Stimulated activated CD4-positive, alpha-beta T cell treated with anti-CD3 and anti-CD28 coated beads, Interleukin-2, amount 100 ng/mL, for 48 hours (primary cell): Measurements from ENCODE around the gene ADGRG3.
"Not testable (repeated sequence)": the region's sequence is repeated elsewhere in the genome, so short reads cannot be mapped to it uniquely, and the experiment has no call there.

Source experiments
- DNase-seq, 2 donors: peaks; one replicate each; pipeline ENCODE4 v3.0.0-alpha.2; 2020

ADGRG3 gene

DNA sequence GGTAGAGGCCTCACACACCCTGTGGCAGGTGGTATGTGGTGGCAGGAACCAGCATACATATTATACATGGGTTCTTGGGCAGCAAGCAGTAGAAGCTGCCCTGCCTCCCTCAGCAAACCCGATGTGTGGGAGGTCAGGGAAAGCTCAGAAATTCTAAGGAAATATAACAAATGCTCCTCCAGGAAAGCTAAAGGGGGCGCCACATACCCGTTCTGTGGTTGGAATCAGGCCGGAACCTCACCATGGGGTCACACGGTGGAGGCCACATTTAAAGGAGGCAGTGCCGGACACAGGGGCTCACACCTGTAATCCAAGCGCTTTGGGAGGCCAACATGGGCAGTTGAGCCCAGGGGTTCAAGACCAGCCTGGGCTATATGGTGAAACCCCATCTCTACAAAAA, 55.1 kb downstream of the ADGRG3 start:
- DNase-seq, result no peak

DNA sequence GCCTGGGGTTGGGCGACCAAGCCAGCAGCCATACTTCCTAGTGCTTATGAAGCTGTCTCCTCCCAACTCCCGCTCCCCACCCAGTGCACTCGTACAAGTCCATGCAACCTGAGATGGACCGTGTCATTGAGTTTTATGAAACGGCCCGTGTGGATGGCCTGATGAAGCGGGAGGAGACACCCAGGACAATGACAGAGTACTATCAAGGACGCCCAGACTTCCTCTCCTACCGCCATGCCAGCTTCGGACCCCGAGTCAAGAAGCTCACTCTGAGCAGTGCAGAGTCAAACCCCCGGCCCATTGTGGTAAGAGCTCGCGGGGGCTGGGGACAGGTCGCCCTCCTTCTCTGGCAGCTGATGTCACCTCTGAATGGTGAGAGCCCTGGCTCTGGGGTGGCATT, 56.4 kb downstream of the ADGRG3 start:
- no peak for DNase-seq

DNA sequence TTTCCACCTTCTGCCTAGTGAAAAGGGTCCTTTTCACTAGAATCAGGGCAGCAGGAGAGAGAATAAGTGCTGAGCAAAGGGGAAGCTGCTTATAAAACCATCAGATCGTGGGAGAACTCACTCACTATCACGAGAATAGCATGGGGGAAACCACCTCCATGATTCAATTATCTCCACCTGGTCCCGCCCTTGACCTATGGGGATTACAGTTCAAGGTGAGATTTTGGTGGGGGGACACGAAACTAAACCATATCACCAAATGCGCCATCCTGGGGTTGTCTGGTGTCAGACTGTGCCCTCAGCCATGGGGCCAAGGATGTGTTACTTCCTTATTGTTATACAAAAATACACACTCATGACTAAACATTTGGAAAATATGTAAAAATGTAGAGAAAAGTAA, 57.0 kb downstream of the ADGRG3 start:
- no peak for DNase-seq

DNA sequence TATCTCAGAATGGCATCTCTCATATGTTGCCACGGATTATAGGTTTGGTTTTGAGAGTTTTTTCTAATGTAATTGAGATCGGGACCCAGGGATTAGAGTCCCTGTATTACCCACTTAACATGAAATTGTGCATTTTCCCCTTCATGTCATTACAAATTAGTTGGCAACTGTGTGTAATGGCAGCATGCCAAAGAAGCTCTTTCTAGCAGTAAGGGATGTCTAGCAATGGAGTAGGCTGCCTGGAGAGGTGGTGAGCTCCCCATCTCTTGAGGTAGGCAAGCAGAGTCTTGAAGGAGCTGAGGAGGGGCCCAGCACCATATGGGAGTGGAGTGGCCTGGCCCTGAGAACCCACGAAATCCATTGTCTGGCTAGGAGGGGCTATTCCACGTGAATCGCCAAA, 57.4 kb downstream of the ADGRG3 start:
- DNase-seq, result no peak

DNA sequence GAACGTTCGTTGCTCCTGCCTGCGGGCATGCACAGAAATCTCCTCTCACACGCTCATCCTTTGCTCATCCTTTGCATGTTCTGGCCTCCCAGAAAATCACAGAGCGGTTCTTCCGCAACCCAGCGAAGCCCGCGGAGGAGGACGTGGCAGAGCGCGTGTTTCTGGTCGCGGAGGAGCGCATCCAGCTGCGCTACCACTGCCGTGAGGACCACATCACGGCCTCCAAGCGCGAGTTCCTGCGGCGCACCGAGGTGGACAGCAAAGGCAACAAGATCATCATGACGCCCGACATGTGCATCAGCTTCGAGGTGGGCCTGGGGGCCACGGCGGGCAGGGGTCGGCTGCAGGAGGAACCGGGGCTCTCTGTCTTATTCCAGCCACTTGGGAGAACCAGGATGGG, 57.9 kb downstream of the ADGRG3 start:
- no peak for DNase-seq

DNA sequence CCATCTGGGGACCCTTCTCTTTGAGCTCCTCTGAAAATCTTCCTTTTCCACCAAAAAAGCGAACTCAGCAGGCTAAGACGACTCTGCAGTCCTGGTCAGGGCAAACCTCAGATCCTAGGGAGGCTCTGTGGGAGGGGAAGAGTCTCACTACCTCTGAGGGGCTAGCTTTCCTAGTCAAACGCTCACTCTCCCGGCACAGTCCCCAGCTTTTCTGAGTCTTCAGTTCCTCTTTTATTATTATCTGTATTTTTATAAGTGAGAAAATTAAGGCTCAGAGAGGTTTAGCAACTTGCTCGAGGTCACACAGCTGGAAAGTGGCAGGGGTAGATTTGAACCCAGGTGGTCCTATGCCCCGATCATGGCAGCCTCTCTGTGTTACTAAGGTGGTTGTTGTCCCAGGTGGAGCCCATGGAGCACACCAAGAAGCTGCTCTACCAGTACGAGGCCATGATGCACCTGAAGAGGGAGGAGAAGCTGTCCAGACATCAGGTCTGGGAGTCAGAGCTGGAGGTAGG, 58.4 kb downstream of the ADGRG3 start:
- DNase-seq, result no peak

DNA sequence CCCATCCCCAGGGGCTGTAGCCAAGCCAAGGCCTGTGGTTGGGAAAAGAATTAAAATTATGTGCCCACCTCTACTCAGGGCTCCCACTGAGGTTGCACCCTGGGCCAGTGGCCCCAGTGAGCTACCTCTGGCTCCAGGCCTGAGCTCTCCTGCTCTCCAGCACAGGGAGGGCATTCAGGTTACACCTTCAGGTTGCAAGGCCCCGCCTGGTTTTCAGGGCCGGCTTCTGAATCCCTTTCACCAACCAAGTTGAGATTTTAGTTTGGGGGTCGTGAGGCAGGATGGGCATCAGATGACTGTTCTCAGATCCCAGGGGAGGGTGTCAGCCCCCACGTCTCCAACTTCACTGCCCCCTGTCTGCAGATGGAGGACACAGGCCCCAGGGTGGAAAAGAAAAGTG, 59.5 kb downstream of the ADGRG3 start:
- no peak for DNase-seq

DNA sequence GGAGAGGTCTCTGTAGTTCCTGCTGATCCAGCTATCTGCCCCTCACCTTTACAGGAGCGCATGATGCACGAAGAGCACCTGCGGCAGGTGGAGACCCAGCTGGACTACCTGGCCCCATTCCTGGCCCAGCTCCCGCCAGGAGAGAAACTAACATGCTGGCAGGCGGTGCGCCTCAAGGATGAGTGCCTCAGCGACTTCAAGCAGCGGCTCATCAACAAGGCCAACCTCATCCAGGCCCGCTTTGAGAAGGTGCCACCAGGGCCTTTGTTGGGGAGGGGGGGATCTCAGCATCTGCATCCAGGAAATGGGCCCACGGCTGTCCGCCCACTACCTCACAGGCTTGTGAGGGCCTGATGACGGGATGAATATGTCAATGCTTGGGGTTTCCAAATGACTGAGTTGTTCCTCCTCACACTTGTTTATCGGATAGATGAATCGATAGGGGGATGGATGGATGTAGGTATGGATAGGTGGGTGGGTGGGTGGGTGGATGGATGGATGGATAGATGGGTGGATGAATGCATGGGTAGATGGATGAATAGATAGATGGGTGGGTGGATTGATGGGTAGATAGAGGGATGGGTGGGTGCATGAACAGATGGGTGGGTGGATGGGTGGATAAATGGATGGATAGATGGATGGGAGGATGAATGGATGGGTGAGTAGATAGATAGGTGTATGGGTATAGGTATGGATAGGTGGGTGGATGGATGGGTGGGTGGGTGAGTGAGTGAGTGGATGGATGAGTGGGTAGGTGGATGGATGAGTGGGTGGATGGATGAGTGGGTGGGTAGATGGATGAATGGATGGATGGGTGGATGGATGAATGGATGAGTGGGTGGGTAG, 60.5 kb downstream of the ADGRG3 start:
- no peak for DNase-seq

DNA sequence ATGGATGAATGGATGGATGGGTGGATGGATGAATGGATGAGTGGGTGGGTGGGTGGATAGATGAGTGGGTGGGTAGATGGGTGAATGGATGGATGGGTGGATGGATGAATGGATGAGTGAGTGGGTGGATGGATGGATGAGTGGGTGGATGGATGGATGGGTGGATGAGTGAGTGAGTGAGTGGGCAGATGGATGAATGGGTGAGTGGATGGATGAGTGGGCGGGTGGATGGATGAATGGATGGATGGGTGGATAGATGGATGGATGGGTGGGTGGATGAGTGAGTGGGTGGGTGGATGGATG, 61.0 kb downstream of the ADGRG3 start:
- DNase-seq, result no peak

DNA sequence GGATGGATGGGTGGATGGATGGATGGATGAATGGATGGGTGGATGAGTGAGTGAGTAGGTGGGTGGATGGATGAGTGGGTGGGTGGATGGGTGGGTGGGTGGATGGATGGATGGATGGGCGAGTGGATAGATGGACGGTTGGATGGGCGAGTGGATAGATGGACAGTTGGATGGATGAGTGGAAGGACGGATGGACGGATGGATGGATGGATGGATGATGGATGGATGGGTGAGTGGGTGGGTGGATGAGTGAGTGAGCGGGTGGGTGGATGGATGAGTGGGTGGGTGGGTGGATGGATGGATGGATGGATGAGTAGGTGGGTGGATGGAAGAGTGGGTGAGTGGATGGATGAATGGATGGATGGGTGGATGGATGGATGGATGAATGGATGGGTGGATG, 61.7 kb downstream of the ADGRG3 start:
- DNase-seq, result not testable (repeated sequence)

DNA sequence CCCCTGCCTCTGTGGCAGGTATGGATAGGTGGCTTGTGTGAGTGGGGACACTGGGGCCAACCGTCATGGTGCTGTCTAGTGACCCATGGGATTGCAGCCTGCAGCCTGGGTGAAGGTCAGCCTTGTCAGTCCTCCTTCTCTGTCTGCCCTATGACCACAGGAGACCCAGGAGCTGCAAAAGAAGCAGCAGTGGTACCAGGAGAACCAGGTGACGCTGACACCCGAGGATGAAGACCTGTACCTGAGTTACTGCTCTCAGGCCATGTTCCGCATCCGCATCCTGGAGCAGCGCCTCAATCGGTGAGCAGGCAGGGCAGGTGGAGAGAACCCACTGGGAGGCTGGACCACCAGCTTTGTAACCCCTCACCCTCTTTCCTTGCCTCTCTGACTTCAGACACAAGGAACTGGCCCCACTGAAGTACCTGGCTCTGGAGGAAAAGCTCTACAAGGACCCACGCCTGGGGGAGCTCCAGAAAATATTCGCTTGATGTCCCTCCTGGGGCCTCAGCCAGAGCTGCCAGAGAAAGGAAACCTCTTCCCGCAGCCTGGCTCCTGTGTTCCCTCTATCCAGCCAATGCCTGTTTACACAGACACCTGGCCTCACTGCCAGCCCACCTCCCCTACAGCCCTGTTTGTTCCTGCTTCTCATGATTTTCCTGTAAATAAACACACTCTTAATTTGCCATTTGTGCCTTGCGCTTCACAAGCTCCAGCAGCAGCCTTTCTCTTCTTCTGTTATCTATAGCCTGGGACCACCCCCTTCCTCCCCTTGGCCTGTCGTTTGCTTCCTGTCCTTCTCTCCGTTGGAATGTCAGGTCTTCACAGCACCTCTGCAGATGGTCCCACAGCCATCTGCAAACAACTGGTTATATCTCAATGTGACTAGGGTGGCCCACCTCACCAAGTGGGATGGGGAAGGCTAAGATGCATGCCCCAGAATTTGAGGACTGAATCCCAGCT, 62.9 kb downstream of the ADGRG3 start:
- no peak for DNase-seq

DNA sequence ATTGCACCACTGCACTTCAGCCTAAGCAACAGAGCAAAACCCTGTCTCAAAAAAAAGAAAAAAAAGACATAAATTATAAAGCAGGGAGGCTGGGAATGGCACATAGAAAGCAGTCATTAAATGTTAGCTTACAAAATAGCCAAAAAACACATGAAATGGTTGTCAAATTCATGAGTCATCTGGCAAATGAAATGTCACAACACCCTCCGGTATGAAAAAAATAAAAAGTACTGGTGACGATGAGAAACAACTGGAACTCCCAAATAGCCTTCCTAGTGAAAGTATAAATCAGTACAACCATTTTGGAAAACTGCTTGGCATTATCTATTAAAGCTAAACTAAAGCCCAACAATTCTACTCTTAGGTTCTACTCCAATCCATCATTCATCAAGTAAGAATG, 63.9 kb downstream of the ADGRG3 start:
- no peak for DNase-seq

DNA sequence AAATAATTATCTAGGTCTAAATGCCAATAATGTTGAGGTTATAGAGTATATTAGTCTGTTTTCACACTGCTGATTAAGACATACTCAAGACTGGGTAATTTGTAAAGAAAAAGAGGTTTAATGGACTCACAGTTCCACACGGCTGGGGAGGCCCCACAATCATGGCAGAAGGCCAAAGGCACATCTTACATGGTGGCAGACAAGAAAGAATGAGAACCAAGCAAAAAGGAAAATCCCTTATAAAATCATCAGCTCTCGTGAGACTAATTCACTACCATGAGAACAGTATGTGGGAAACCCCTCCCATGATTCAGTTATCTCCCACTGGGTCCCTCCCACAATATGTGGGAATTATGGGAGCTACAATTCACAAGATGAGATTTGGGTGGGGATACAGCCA, 64.6 kb downstream of the ADGRG3 start:
- no peak for DNase-seq

DNA sequence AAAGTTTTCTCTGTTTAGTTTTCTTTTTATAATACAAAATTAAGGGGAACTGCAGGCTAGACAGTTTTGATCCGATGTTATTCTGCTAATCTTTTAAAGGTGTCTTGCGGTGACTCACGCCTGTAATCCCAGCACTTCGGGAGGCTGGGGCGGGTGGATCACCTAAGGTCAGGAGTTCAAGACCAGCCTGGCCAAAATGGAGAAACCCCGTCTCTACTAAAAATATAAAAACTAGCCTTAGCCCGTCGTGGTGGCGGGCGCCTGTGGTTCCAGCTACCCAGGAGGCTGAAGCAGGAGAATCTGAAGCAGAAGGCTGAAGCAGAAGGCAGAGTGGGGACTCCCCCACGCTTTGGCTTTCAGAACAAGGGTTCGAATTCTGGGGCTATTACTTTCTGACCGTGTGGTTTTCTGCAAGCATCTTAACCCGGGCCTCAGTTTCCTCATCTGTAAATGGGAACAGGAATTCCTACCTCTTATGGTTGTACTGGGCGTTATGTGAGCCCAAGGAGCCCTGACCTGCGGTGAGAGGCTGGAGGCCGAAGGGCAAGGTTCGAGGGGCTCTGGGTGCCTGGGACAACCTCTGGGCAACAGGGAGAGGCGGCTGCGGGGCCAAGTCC, 66.3 kb downstream of the ADGRG3 start:
- no peak for DNase-seq

DNA sequence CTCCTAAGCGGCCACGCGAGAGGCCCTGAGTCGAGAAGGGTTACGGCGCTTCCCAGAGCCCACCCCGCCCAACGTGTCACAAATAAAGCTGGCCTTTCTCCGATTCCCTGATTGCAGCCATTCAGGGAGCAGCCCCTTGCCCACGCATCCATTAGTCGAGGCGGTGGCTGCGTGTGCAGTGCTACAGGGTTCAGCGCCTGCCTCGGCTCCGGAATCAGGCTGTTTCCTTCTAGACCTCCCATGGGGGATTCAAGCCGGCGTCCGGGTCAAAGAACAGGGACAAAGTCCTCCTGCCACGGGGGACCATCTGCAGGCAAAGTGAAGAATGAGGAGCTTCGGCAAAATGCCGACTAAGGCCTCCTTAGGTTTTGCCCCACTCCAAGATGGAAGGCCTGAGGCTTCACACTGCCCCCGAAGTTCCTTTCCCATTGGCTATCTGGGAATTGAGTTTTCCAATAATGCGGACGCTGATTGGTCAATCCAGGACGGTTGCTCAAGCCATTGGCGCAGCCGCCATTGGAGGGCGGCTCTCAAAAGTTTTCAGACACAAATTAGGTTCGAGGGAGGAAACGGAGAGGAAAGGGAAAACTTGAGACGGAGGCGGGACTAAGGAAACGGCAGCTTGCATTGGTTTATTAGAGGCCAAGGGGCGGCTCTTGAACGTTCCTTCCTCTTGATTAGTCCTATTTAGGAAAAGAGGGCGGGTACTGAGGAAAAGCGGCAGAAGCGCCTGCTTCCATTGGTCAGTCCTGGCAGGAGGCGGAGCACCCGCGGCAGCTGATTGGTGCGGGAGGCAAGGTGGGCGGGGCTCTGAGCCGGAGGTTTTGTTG, 67.0 kb downstream of the ADGRG3 start:
- peak; percentile 93 to 95 for DNase-seq

DNA sequence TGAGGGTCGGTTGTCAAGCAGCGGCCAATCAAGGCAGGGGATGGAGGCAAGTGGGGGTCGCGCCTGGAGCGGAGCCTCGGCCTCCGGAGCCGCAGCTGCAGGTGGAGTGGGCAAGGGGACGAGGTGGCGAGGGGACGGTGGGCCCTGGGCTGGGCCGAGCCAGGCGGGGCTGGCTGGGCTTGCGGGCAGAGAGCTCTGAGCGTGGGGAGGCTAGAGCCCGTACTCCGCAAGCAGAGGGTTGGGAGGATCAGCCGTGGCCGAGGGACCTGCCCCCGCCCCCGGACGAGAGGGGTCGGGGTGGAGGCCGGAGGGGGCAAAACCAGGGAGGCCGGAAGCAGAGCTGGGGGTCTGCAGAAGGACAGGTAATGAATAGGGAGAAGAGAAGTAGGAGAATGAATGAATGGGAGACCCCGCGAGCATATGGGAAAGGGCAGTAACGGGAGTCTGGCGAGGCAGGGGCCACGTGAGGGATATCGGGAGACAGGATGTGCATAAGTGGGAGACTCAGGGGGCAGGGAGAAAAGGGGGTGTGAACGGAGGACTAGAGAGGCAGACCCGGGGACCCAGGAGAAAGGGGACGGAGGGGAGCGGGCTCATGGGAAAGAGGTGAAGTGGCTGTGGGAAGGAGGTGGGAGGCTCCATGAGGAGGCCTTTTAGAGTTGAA, 67.8 kb downstream of the ADGRG3 start, which contains the start of gene KATNB1:
TSS of gene KATNB1 (plus strand) at position 16 of the 664 bp plus-strand sequence. CDS start 1,474 bp downstream, outside the sequence.
- no peak for DNase-seq

DNA sequence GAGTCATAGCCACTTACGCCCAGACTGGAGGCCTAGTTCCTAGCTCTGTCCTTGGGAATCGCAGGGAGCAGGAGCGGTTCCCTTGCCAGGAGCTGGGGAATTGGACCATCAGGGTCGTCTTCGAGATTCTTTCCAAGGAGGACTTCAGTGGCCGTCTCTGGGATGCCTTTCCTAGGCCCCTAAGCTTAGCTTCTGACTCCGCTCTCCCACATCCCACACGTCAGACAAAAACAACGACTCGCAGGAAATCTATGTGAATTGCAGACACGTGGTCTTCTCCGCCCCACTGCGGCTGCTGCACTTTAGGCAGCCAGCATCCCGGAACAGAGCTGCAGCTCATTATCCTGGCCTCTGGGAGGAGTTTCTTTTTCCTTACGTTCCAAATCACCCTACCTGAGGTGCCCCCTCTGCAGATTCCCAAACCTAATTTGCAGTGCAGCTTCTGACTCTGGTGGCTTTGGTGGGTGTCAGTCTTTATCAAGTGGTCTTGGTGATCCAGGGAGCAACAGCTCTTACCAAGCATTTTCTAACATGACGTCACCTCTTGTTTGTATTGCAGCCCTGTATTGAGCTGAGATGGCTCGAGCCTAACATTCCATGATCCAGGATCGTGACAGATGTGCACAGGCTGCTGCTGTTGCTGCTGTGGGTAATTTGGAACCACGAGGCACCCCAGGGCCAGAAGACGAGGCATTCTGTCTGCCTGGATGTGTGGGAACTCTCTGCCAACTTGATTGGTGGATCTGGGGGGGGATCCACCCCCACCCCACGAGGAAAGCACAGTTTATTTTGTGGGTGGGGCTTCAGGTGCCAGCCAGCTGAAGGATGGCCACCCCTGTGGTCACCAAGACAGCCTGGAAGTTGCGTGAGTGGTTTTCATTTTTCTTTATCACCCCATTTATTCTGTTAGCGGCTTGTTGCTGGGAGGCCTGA, 68.6 kb downstream of the ADGRG3 start:
- peak in 1 of 2 donors; percentile 27 for DNase-seq

DNA sequence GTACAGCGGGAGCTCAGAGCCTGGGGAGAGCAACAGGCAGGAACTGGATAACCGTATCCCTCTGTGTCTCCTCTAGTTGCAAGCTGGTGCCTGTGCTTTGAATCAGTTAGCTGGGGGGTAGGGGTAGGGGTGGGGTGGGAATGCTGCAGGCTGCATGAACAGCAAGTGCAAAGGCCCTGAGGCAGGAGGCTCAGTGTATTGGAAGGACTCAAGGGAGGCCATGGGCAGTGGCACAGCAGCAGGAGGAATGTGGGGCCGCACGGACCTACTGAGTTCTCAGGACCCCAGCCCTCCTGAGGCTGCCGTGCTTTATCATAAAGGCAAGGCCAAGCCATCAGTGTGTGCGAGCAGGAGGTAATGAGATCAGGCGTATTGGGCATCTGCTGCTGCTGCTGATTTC, 70.7 kb downstream of the ADGRG3 start:
- no peak for DNase-seq
